ENCODE results near the gene BEST1. TPM values are rescaled to one million over a fixed set of nuclear protein-coding genes. Genes with fewer than 3 reads are reported as not detected.
A peak's percentile ranks its signal among the peaks of the same experiment; 100 is the strongest.

The BEST1 gene
- total and polyA plus RNA-seq, 2 of the 13 experiments (the other 11 are each of a cell fraction or from before 2014, with no cell fraction given): 0.09 to 0.65 TPM

DNA sequence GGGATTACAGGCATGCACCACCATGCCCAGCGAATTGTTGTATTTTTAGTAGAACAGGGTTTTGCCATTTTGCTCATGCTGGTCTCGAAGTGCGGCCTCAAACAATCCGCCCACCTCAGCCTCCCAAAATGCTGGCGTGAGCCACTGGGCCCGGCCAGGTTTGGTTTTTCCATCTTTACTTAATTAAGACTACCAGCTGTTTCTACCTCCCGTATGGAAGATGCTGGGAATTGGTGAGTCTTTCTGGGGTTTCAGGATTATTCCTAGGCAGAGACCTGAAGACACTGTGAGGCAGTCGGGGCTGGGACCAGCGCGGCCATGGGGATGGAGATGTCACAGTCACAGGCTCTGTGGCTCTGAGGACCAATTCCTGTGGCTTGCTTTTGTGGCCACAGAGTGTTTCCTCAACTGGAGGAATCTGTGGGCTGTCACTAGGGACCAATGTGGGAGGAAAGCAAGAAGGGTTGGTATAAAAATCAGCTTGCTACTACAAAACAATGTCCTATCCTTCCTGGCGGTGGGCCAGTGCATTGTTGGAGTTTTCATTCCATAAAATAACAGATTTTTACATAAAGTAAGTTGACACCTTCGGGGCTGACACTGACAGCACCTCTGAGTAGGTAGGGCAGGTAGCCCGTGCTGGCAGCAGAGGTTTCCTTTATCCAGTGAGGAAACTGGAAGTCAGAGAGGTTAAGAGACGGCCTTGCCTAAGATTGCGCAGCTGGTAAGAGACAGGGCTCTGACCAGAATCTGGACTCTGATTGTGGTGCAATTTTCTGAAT, 25.7 kb downstream of the BEST1 start (continued):
- TF ChIP-seq, protein P1, sequence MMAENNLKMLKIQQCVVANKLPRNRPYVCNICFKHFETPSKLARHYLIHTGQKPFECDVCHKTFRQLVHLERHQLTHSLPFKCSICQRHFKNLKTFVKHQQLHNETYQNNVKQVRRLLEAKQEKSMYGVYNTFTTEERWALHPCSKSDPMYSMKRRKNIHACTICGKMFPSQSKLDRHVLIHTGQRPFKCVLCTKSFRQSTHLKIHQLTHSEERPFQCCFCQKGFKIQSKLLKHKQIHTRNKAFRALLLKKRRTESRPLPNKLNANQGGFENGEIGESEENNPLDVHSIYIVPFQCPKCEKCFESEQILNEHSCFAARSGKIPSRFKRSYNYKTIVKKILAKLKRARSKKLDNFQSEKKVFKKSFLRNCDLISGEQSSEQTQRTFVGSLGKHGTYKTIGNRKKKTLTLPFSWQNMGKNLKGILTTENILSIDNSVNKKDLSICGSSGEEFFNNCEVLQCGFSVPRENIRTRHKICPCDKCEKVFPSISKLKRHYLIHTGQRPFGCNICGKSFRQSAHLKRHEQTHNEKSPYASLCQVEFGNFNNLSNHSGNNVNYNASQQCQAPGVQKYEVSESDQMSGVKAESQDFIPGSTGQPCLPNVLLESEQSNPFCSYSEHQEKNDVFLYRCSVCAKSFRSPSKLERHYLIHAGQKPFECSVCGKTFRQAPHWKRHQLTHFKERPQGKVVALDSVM (CRISPR knock-in tag; IDR thresholded peaks at IDR 0.05): no peak
- peak; percentile 71; the same call in 1 of the 2 replicates for TF ChIP-seq ZNF598 (CRISPR knock-in tag; IDR thresholded peaks at IDR 0.05; ENCODE audit: borderline replicate concordance)
- no peak for TF ChIP-seq ZNF543 (CRISPR knock-in tag; IDR thresholded peaks at IDR 0.05)
- peak; percentile 43; the same call in 1 of the 2 replicates for TF ChIP-seq CHD4 (IDR thresholded peaks at IDR 0.05; ENCODE audit: borderline replicate concordance, low read length)
- TF ChIP-seq, protein P2, sequence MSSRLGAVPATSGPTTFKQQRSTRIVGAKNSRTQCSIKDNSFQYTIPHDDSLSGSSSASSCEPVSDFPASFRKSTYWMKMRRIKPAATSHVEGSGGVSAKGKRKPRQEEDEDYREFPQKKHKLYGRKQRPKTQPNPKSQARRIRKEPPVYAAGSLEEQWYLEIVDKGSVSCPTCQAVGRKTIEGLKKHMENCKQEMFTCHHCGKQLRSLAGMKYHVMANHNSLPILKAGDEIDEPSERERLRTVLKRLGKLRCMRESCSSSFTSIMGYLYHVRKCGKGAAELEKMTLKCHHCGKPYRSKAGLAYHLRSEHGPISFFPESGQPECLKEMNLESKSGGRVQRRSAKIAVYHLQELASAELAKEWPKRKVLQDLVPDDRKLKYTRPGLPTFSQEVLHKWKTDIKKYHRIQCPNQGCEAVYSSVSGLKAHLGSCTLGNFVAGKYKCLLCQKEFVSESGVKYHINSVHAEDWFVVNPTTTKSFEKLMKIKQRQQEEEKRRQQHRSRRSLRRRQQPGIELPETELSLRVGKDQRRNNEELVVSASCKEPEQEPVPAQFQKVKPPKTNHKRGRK (CRISPR knock-in tag; IDR thresholded peaks at IDR 0.05): 0 out of 2 replicates have a peak, but pooled peaks have one; percentile 36
- TF ChIP-seq, protein P3, sequence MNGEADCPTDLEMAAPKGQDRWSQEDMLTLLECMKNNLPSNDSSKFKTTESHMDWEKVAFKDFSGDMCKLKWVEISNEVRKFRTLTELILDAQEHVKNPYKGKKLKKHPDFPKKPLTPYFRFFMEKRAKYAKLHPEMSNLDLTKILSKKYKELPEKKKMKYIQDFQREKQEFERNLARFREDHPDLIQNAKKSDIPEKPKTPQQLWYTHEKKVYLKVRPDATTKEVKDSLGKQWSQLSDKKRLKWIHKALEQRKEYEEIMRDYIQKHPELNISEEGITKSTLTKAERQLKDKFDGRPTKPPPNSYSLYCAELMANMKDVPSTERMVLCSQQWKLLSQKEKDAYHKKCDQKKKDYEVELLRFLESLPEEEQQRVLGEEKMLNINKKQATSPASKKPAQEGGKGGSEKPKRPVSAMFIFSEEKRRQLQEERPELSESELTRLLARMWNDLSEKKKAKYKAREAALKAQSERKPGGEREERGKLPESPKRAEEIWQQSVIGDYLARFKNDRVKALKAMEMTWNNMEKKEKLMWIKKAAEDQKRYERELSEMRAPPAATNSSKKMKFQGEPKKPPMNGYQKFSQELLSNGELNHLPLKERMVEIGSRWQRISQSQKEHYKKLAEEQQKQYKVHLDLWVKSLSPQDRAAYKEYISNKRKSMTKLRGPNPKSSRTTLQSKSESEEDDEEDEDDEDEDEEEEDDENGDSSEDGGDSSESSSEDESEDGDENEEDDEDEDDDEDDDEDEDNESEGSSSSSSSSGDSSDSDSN (CRISPR knock-in tag; IDR thresholded peaks at IDR 0.05): 0 out of 2 replicates have a peak, but pooled peaks have one; percentile 10
- TF ChIP-seq ZNF383 (CRISPR knock-in tag; IDR thresholded peaks at IDR 0.05; ENCODE audit: borderline replicate concordance): no peak
- TF ChIP-seq NCOA1 (CRISPR knock-in tag; IDR thresholded peaks at IDR 0.05): no peak
